K562 (cell line): ENCODE measurements around the gene WDR62. TPM values are rescaled to one million over a fixed set of nuclear protein-coding genes. Genes with fewer than 3 reads are reported as not detected.

Experiments
- CREB3L1 ChIP-seq: fragments of 450-650 bp; IDR thresholded peaks from 2 replicates; pipeline ENCODE4 v1.6.1; 2014; ENCODE audit warnings: low read depth, mild to moderate bottlenecking, moderate library complexity, borderline replicate concordance
- DMBX1 ChIP-seq: fragments of 250-450 bp; sonication (Bioruptor Pico); IDR thresholded peaks from 2 replicates; pipeline ENCODE4 v1.8.0; 2022; ENCODE audit warnings: inconsistent platforms, mild to moderate bottlenecking, moderate library complexity, borderline replicate concordance
- HMBOX1 ChIP-seq: sonication (generic); IDR thresholded peaks from 2 replicates; pipeline ENCODE4 v1.6.1; 2016
- POLR2AphosphoS2 ChIP-seq: IDR thresholded peaks from 2 replicates; pipeline ENCODE4 v1.6.1; 2012; ENCODE audit warnings: low read length, improper control_type of control experiment
- REST ChIP-seq, 2 experiments: fragments of 450-650 bp; formaldehyde crosslinking in 1 of 2; IDR thresholded peaks; 2 replicates each; pipeline versions ENCODE4 v1.4.0 to v1.6.1; 2014 to 2020; ENCODE audit warnings: mild to moderate bottlenecking in 2 of 2, borderline replicate concordance in 1 of 2, low read depth in 1 of 2
- SMARCA5 ChIP-seq: fragments of 450-650 bp; IDR thresholded peaks from 2 replicates; pipeline ENCODE4 v1.6.1; 2016
- TRIM24 ChIP-seq, 2 experiments: fragments of 450-650 bp; IDR thresholded peaks; 2 replicates each; pipeline ENCODE4 v1.6.1; 2016
- ZKSCAN8 ChIP-seq: fragments of 200-800 bp; sonication (Bioruptor generic); IDR thresholded peaks from 2 replicates; pipeline ENCODE4 v1.6.1; 2016; ENCODE audit warnings: missing genetic modification characterization, missing compliant biosample characterization
- polyA plus RNA-seq, 8 experiments: library from polyadenylated mRNA; depleted of rRNA in 4 of 8; stranded (reverse) in 5 of 8; unstranded in 3 of 8; fragments of >200 nt; fragmentation: Nextera tagmentation in 2 of 8; fragmentation: Illumina TruSeq in 1 of 8; extraction: Ambion mirVana in 2 of 8; extraction: Trizol in 1 of 8; gene quantifications; 2 replicates each; pipeline versions ENCODE4 v1.2.1 to v1.2.3, GENCODE V29; 2011 to 2014; ENCODE audit warnings: inconsistent platforms in 1 of 8, missing spikeins in 1 of 8
- total RNA-seq, 7 experiments: library from RNA; depleted of rRNA in 6 of 7; stranded (reverse); fragments of >200 nt in 6 of 7; fragmentation: Illumina TruSeq in 2 of 7; extraction: Trizol in 2 of 7; gene quantifications; 2 replicates each; pipeline versions ENCODE4 v1.2.1 to v1.2.3, GENCODE V29; 2011 to 2021; ENCODE audit warnings: low replicate concordance in 1 of 7

Gene WDR62
- total and polyA plus RNA-seq, 9 of the 15 experiments (the other 6 are each of a cell fraction or from before 2014, with no cell fraction given), result 0.35 to 32.8 (median 14.4) TPM

GRCh38 chr19:36106991-36107390, 52.3 kb downstream of the WDR62 start (continued):
- TF ChIP-seq REST (IDR thresholded peaks at IDR 0.05; ENCODE audit: borderline replicate concordance) (no peak), REST (CRISPR knock-in tag; IDR thresholded peaks at IDR 0.05; ENCODE audit: low read depth) (no peak), CREB3L1 (no peak), POLR2AphosphoS2 (no peak), ZKSCAN8 (no peak), SMARCA5 (peak; percentile 45; the same call in 1 of the 2 replicates), TRIM24 (IDR thresholded peaks at IDR 0.05) (peak in 1 of 2 experiments; percentile 29; a peak in 1 of 4 replicates), HMBOX1 (no peak), DMBX1 (peak; percentile 57; the same call in 1 of the 2 replicates)
